Endodermal cell (in vitro differentiated cells): ENCODE measurements around the gene ARPC1B. TPM values are rescaled to one million over a fixed set of nuclear protein-coding genes. Genes with fewer than 3 reads are reported as not detected.

Experiments
- DNase-seq: peaks from one replicate; pipeline ENCODE4 v3.0.0-alpha.2; 2017
- H3K27ac ChIP-seq: 2 replicates; pipeline ENCODE4 v1.5.1; 2013; ENCODE audit warnings: mild to moderate bottlenecking, low read depth, low read length, moderate library complexity
- H3K27me3 ChIP-seq: 2 replicates; pipeline ENCODE4 v1.6.1; 2013; ENCODE audit warnings: mild to moderate bottlenecking, low read length, moderate library complexity; ENCODE audit not compliant: insufficient read depth, control insufficient read depth, poor library complexity, severe bottlenecking
- H3K36me3 ChIP-seq: 2 replicates; pipeline ENCODE4 v1.7.0; 2013; ENCODE audit warnings: mild to moderate bottlenecking, low read length, moderate library complexity; ENCODE audit not compliant: control insufficient read depth, insufficient read depth
- H3K4me1 ChIP-seq: one replicate; pipeline ENCODE4 v1.7.0; 2013; ENCODE audit warnings: low read length; ENCODE audit not compliant: control insufficient read depth, insufficient read depth
- H3K4me3 ChIP-seq: 2 replicates; pipeline ENCODE4 v1.5.1; 2013; ENCODE audit warnings: mild to moderate bottlenecking, low read length, moderate library complexity
- H3K9ac ChIP-seq: 2 replicates; pipeline ENCODE4 v1.6.1; 2013; ENCODE audit warnings: mild to moderate bottlenecking, low read length, moderate library complexity; ENCODE audit not compliant: poor library complexity, severe bottlenecking; ENCODE audit errors: extremely low read depth
- H3K9me3 ChIP-seq: 2 replicates; pipeline ENCODE4 v1.6.1; 2013; ENCODE audit warnings: mild to moderate bottlenecking, low read length, moderate library complexity; ENCODE audit not compliant: control insufficient read depth
- H3K27ac Mint-ChIP-seq: 2 replicates; pipeline ENCODE4 v1.8.0; 2020; ENCODE audit warnings: mixed read lengths
- H3K27me3 Mint-ChIP-seq: 2 replicates; pipeline ENCODE4 v1.8.0; 2021; ENCODE audit warnings: mild to moderate bottlenecking, mixed read lengths; ENCODE audit not compliant: insufficient read depth
- H3K36me3 Mint-ChIP-seq: 2 replicates; pipeline ENCODE4 v1.8.0; 2020; ENCODE audit warnings: low read depth, mixed read lengths
- H3K4me1 Mint-ChIP-seq: 2 replicates; pipeline ENCODE4 v1.8.0; 2020; ENCODE audit warnings: mixed read lengths
- H3K4me3 Mint-ChIP-seq: 2 replicates; pipeline ENCODE4 v1.8.0; 2020; ENCODE audit warnings: mild to moderate bottlenecking, moderate library complexity, mixed read lengths
- H3K9me3 Mint-ChIP-seq: 2 replicates; pipeline ENCODE4 v1.8.0; 2020; ENCODE audit warnings: mild to moderate bottlenecking, mixed read lengths
- CTCF ChIP-seq: fragments of 200-600 bp; sonication (generic); conservative IDR thresholded peaks from 2 replicates; pipeline ENCODE4 v1.5.0; 2021; ENCODE audit warnings: antibody characterized with exemption, mild to moderate bottlenecking
- WGBS, 2 experiments: methylation state at CpG; one replicate each; pipeline versions ENCODE4 v1.1.5 to v1.1.7; 2013; ENCODE audit warnings: missing lambda C conversion rate in 2 of 2, mixed read lengths in 1 of 2; ENCODE audit not compliant: insufficient coverage in 1 of 2, insufficient read length in 1 of 2; 5-methylcytosine and 5-hydroxymethylcytosine counted together
- total RNA-seq, 2 donors: library from RNA; stranded (reverse); fragmentation: NEBNext Ultra II Directional in 1 of 2; extraction: Animal tissue kit (Norgen Biotek cat#: 25700) in 1 of 2; gene quantifications; 2 replicates in 1 of 2; 3 replicates in 1 of 2; pipeline ENCODE4 v1.2.1, GENCODE V29; 2021

The ARPC1B gene
- total RNA-seq, 2 donors from 2014 or later: 53.3 to 73.9 TPM

DNA sequence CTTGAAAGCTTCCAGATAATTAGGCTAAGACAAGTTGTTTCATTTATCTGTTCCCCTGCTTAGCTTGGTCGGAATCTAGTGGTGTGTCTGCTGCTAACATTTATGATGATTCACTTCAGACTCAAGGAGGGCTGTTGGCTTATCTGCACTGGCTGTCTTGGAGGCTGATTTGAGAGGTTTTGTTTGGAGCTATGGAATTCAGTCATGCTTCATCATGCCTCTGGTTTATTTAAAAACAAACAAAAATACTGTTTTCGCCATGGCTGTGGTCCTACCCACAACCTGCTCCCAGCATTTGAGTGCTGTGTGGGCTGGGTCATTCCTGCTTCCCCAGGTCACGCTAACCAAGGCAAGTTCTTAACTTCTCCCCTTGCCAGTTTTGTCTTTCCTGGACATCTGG is 11.7 kb upstream of the ARPC1B start:
- no peak overlapping the region for H3K27ac Mint-ChIP-seq
- WGBS, 2 experiments: 93 to 100% methylated on average over 3 of the region's 3 CpGs

DNA sequence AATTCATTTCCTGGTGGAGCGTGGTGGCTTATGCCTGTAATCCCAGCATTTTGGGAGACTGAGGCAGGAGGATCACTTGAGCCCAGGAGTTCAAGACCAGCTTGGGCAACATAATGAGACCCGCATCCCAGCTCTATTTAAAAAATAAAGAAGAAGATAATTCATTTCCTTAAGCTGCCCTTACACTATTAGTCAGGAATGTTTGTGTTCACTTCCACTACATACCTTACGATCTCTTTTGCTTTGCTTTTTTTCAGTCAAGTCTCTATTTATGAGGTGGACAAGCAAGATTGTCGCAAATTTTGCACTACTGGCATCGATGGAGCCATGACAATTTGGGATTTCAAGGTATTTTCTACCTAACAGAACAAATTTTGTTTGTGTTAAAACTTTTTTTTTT is 11.2 kb upstream of the ARPC1B start:
- no peak overlapping the region for H3K27ac ChIP-seq
- H3K9ac ChIP-seq: no peak overlapping the region

More for the DNA sequence above, 11.7 kb upstream of the ARPC1B start:
- no peak overlapping the region for H3K9ac ChIP-seq
- no peak overlapping the region for H3K27ac ChIP-seq
- H3K4me3 ChIP-seq: no peak overlapping the region
- H3K36me3 Mint-ChIP-seq: peaks cover 72% of the 10 kb centered on the region
- DNase-seq: no peak
- H3K27me3 Mint-ChIP-seq: no peaks in the 10 kb centered on the region
- TF ChIP-seq CTCF: no peak
- no peaks in the 10 kb centered on the region for H3K9me3 Mint-ChIP-seq
- H3K4me1 ChIP-seq: no peaks in the 10 kb centered on the region
- no peaks in the 10 kb centered on the region for H3K27me3 ChIP-seq
- H3K9me3 ChIP-seq: no peaks in the 10 kb centered on the region
- H3K4me3 Mint-ChIP-seq: no peak overlapping the region
- H3K4me1 Mint-ChIP-seq: no peaks in the 10 kb centered on the region
- peaks cover 76% of the 10 kb centered on the region for H3K36me3 ChIP-seq

GRCh38 chr7:99365318-99366141 is 9.0 kb upstream of the ARPC1B start:
- Histone ChIP-seq H3K4me1 (no peaks in the 10 kb centered on the region), H3K4me3 (no peak overlapping the region), H3K27me3 (no peaks in the 10 kb centered on the region), H3K9ac (no peak overlapping the region), H3K36me3 (peaks cover 64% of the 10 kb centered on the region), H3K9me3 (no peaks in the 10 kb centered on the region), H3K27ac (no peak overlapping the region)
- H3K9me3 Mint-ChIP-seq: no peaks in the 10 kb centered on the region
- DNase-seq: peak; percentile 88
- TF ChIP-seq CTCF: peak; percentile 78
- 87% methylated on average over 3 to 17 of the region's 17 CpGs for WGBS, 2 experiments
- H3K27ac Mint-ChIP-seq: no peak overlapping the region
- H3K4me1 Mint-ChIP-seq: no peaks in the 10 kb centered on the region
- peaks cover 58% of the 10 kb centered on the region for H3K36me3 Mint-ChIP-seq
- no peaks in the 10 kb centered on the region for H3K27me3 Mint-ChIP-seq
- no peak overlapping the region for H3K4me3 Mint-ChIP-seq

More for the DNA sequence above, 11.2 kb upstream of the ARPC1B start:
- Histone ChIP-seq H3K9me3 (no peaks in the 10 kb centered on the region), H3K4me1 (no peaks in the 10 kb centered on the region), H3K4me3 (no peak overlapping the region), H3K27me3 (no peaks in the 10 kb centered on the region), H3K36me3 (peaks cover 71% of the 10 kb centered on the region)
- Mint-ChIP-seq H3K9me3 (no peaks in the 10 kb centered on the region), H3K36me3 (peaks cover 67% of the 10 kb centered on the region), H3K4me1 (no peaks in the 10 kb centered on the region), H3K27ac (no peak overlapping the region), H3K4me3 (no peak overlapping the region), H3K27me3 (no peaks in the 10 kb centered on the region)
- 97 to 100% methylated on average over 3 to 5 of the region's 5 CpGs for WGBS, 2 experiments
- no peak for DNase-seq
- no peak for TF ChIP-seq CTCF
